ENCODE data around the gene EXOC4.

Gene EXOC4

GRCh38 chr7:133733401-133733800, 480.5 kb downstream of the EXOC4 start:
- Histone ChIP-seq H3K36me3 (ENCODE audit: insufficient read depth, low read length) (no peaks in the 10 kb centered on the region), H3K4me1 (ENCODE audit: insufficient read depth, low read length) (peaks cover 8% of the 10 kb centered on the region), H3K9me3 (ENCODE audit: insufficient read depth, low read depth, low read length) (no peaks in the 10 kb centered on the region), H3K9ac (ENCODE audit: low read depth, low read length) (no peak overlapping the region), H3K27ac (ENCODE audit: low read depth, low read length) (no peak overlapping the region), H3K4me3 (ENCODE audit: low read length) (no peak overlapping the region), H3K27me3 (ENCODE audit: insufficient read depth, low read length) (no peaks in the 10 kb centered on the region)
- WGBS = 92% methylated on average over 5 of the region's 5 CpGs

GRCh38 chr7:133735222-133735621, 482.3 kb downstream of the EXOC4 start:
- Histone ChIP-seq H3K9ac (ENCODE audit: low read depth, low read length) (no peak overlapping the region), H3K4me1 (ENCODE audit: insufficient read depth, low read length) (peaks cover 8% of the 10 kb centered on the region)
- no CpG with 5 or more reads among the region's 1 CpG for WGBS

GRCh38 chr7:133739817-133740216, 486.9 kb downstream of the EXOC4 start:
- Histone ChIP-seq H3K36me3 (ENCODE audit: insufficient read depth, low read length) (no peaks in the 10 kb centered on the region), H3K4me3 (ENCODE audit: low read length) (no peak overlapping the region), H3K4me1 (ENCODE audit: insufficient read depth, low read length) (peaks cover 16% of the 10 kb centered on the region), H3K9me3 (ENCODE audit: insufficient read depth, low read depth, low read length) (no peaks in the 10 kb centered on the region), H3K27me3 (ENCODE audit: insufficient read depth, low read length) (no peaks in the 10 kb centered on the region), H3K27ac (ENCODE audit: low read depth, low read length) (no peak overlapping the region), H3K9ac (ENCODE audit: low read depth, low read length) (no peak overlapping the region)
- WGBS = no CpG with 5 or more reads among the region's 1 CpG

More at GRCh38 chr7:133735222-133735621, 482.3 kb downstream of the EXOC4 start:
- Histone ChIP-seq H3K9me3 (ENCODE audit: insufficient read depth, low read depth, low read length) (no peaks in the 10 kb centered on the region), H3K27me3 (ENCODE audit: insufficient read depth, low read length) (no peaks in the 10 kb centered on the region), H3K4me3 (ENCODE audit: low read length) (no peak overlapping the region), H3K27ac (ENCODE audit: low read depth, low read length) (no peak overlapping the region), H3K36me3 (ENCODE audit: insufficient read depth, low read length) (no peaks in the 10 kb centered on the region)

GRCh38 chr7:133741078-133741477, 488.2 kb downstream of the EXOC4 start:
- peaks cover 17% of the 10 kb centered on the region for H3K4me1 ChIP-seq (ENCODE audit: insufficient read depth, low read length)
- no peak overlapping the region for H3K4me3 ChIP-seq (ENCODE audit: low read length)
- no peaks in the 10 kb centered on the region for H3K36me3 ChIP-seq (ENCODE audit: insufficient read depth, low read length)
- WGBS = 84% methylated on average over 3 of the region's 3 CpGs
- no peak overlapping the region for H3K9ac ChIP-seq (ENCODE audit: low read depth, low read length)
- H3K9me3 ChIP-seq (ENCODE audit: insufficient read depth, low read depth, low read length) = no peaks in the 10 kb centered on the region
- H3K27me3 ChIP-seq (ENCODE audit: insufficient read depth, low read length) = no peaks in the 10 kb centered on the region
- no peak overlapping the region for H3K27ac ChIP-seq (ENCODE audit: low read depth, low read length)

- no peaks in the 10 kb centered on the region for H3K9me3 ChIP-seq (ENCODE audit: insufficient read depth, low read depth, low read length)
- no peak overlapping the region for H3K9ac ChIP-seq (ENCODE audit: low read depth, low read length)
- H3K27me3 ChIP-seq (ENCODE audit: insufficient read depth, low read length) = no peaks in the 10 kb centered on the region
- no peak overlapping the region for H3K27ac ChIP-seq (ENCODE audit: low read depth, low read length)
- WGBS = 97% methylated on average over 3 of the region's 3 CpGs
- no peaks in the 10 kb centered on the region for H3K36me3 ChIP-seq (ENCODE audit: insufficient read depth, low read length)
- H3K4me3 ChIP-seq (ENCODE audit: low read length) = no peak overlapping the region
- H3K4me1 ChIP-seq (ENCODE audit: insufficient read depth, low read length) = peaks cover 23% of the 10 kb centered on the region
Measured at GRCh38 chr7:133741703-133742102, 488.8 kb downstream of the EXOC4 start.

GRCh38 chr7:133742709-133743538, 490.0 kb downstream of the EXOC4 start:
- 83% methylated on average over 5 of the region's 6 CpGs for WGBS
- Histone ChIP-seq H3K27me3 (ENCODE audit: insufficient read depth, low read length) (no peaks in the 10 kb centered on the region), H3K4me3 (ENCODE audit: low read length) (no peak overlapping the region), H3K36me3 (ENCODE audit: insufficient read depth, low read length) (no peaks in the 10 kb centered on the region), H3K9ac (ENCODE audit: low read depth, low read length) (no peak overlapping the region), H3K9me3 (ENCODE audit: insufficient read depth, low read depth, low read length) (no peaks in the 10 kb centered on the region), H3K27ac (ENCODE audit: low read depth, low read length) (no peak overlapping the region), H3K4me1 (ENCODE audit: insufficient read depth, low read length) (peaks cover 19% of the 10 kb centered on the region)

- 98% methylated on average over 3 of the region's 3 CpGs for WGBS
- no peak overlapping the region for H3K27ac ChIP-seq (ENCODE audit: low read depth, low read length)
Measured at GRCh38 chr7:133744451-133744850, 491.6 kb downstream of the EXOC4 start.

GRCh38 chr7:133746305-133746704, 493.4 kb downstream of the EXOC4 start:
- H3K27me3 ChIP-seq (ENCODE audit: insufficient read depth, low read length) = no peaks in the 10 kb centered on the region
- H3K36me3 ChIP-seq (ENCODE audit: insufficient read depth, low read length) = no peaks in the 10 kb centered on the region
- WGBS = 82% methylated on average over 2 of the region's 3 CpGs
- H3K9me3 ChIP-seq (ENCODE audit: insufficient read depth, low read depth, low read length) = no peaks in the 10 kb centered on the region
- H3K4me3 ChIP-seq (ENCODE audit: low read length) = no peak overlapping the region
- H3K27ac ChIP-seq (ENCODE audit: low read depth, low read length) = no peak overlapping the region
- no peak overlapping the region for H3K9ac ChIP-seq (ENCODE audit: low read depth, low read length)
- H3K4me1 ChIP-seq (ENCODE audit: insufficient read depth, low read length) = peaks cover 36% of the 10 kb centered on the region

More at GRCh38 chr7:133744451-133744850, 491.6 kb downstream of the EXOC4 start:
- Histone ChIP-seq H3K4me3 (ENCODE audit: low read length) (no peak overlapping the region), H3K36me3 (ENCODE audit: insufficient read depth, low read length) (no peaks in the 10 kb centered on the region), H3K9me3 (ENCODE audit: insufficient read depth, low read depth, low read length) (no peaks in the 10 kb centered on the region), H3K27me3 (ENCODE audit: insufficient read depth, low read length) (no peaks in the 10 kb centered on the region), H3K4me1 (ENCODE audit: insufficient read depth, low read length) (peaks cover 19% of the 10 kb centered on the region), H3K9ac (ENCODE audit: low read depth, low read length) (no peak overlapping the region)

GRCh38 chr7:133746847-133747246, 494.0 kb downstream of the EXOC4 start:
- WGBS = 90% methylated on average over 1 of the region's 2 CpGs
- Histone ChIP-seq H3K27ac (ENCODE audit: low read depth, low read length) (peak overlapping the region; percentile 17; the same call in 1 of the 2 replicates), H3K9me3 (ENCODE audit: insufficient read depth, low read depth, low read length) (no peaks in the 10 kb centered on the region), H3K4me3 (ENCODE audit: low read length) (no peak overlapping the region), H3K27me3 (ENCODE audit: insufficient read depth, low read length) (no peaks in the 10 kb centered on the region), H3K9ac (ENCODE audit: low read depth, low read length) (no peak overlapping the region), H3K36me3 (ENCODE audit: insufficient read depth, low read length) (no peaks in the 10 kb centered on the region), H3K4me1 (ENCODE audit: insufficient read depth, low read length) (peaks cover 38% of the 10 kb centered on the region)

GRCh38 chr7:133748443-133749407, 495.8 kb downstream of the EXOC4 start:
- H3K36me3 ChIP-seq (ENCODE audit: insufficient read depth, low read length) = no peaks in the 10 kb centered on the region
- H3K4me3 ChIP-seq (ENCODE audit: low read length) = no peak overlapping the region
- H3K27me3 ChIP-seq (ENCODE audit: insufficient read depth, low read length) = no peaks in the 10 kb centered on the region
- H3K4me1 ChIP-seq (ENCODE audit: insufficient read depth, low read length) = peaks cover 31% of the 10 kb centered on the region
- no peak overlapping the region for H3K27ac ChIP-seq (ENCODE audit: low read depth, low read length)
- H3K9me3 ChIP-seq (ENCODE audit: insufficient read depth, low read depth, low read length) = no peaks in the 10 kb centered on the region
- no peak overlapping the region for H3K9ac ChIP-seq (ENCODE audit: low read depth, low read length)
- WGBS = 98% methylated on average over 3 of the region's 4 CpGs

- no peaks in the 10 kb centered on the region for H3K9me3 ChIP-seq (ENCODE audit: insufficient read depth, low read depth, low read length)
Measured at GRCh38 chr7:133750287-133750686, 497.4 kb downstream of the EXOC4 start.

More at GRCh38 chr7:133750287-133750686, 497.4 kb downstream of the EXOC4 start:
- Histone ChIP-seq H3K36me3 (ENCODE audit: insufficient read depth, low read length) (no peaks in the 10 kb centered on the region), H3K27me3 (ENCODE audit: insufficient read depth, low read length) (no peaks in the 10 kb centered on the region), H3K4me3 (ENCODE audit: low read length) (no peak overlapping the region), H3K9ac (ENCODE audit: low read depth, low read length) (no peak overlapping the region), H3K4me1 (ENCODE audit: insufficient read depth, low read length) (peaks cover 31% of the 10 kb centered on the region), H3K27ac (ENCODE audit: low read depth, low read length) (no peak overlapping the region; the same call in 1 of the 2 replicates)
- WGBS = 60% methylated on average over 3 of the region's 3 CpGs
